Anterior cingulate cortex (tissue), 58 donors: ENCODE results near the gene LDAH.
"Not testable (repeated sequence)": the region's sequence is repeated elsewhere in the genome, so short reads cannot be mapped to it uniquely, and the experiment has no call there.

ENCODE experiments used
- DNase-seq, 58 donors: peaks; one replicate each; lab custom pipeline; 2025; lab: John Stamatoyannopoulos, UW

Gene LDAH

GRCh38 chr2:20793944-20794343, 29.0 kb downstream of the LDAH start:
- not testable (repeated sequence) for DNase-seq

GRCh38 chr2:20781656-20782265, 41.1 kb downstream of the LDAH start:
- no peak for DNase-seq

GRCh38 chr2:20771299-20771698, 51.6 kb downstream of the LDAH start:
- DNase-seq = no peak

- DNase-seq = no peak
Observed at GRCh38 chr2:20766798-20767644, 55.9 kb downstream of the LDAH start.

GRCh38 chr2:20766213-20766612, 56.7 kb downstream of the LDAH start:
- DNase-seq = no peak

- no peak for DNase-seq
Observed at GRCh38 chr2:20762945-20763683, 59.8 kb downstream of the LDAH start.

GRCh38 chr2:20759487-20759886, 63.4 kb downstream of the LDAH start:
- no peak for DNase-seq

GRCh38 chr2:20758997-20759396, 63.9 kb downstream of the LDAH start:
- DNase-seq = no peak

- no peak for DNase-seq
Observed at GRCh38 chr2:20757405-20758090, 65.4 kb downstream of the LDAH start.

GRCh38 chr2:20755132-20755800, 67.6 kb downstream of the LDAH start:
- no peak for DNase-seq

GRCh38 chr2:20752293-20752692, 70.6 kb downstream of the LDAH start:
- no peak for DNase-seq

- DNase-seq = no peak
Observed at GRCh38 chr2:20747317-20747716, 75.6 kb downstream of the LDAH start.

- no peak for DNase-seq
Observed at GRCh38 chr2:20745924-20746555, 76.9 kb downstream of the LDAH start.

GRCh38 chr2:20744366-20745335, 78.2 kb downstream of the LDAH start:
- DNase-seq = no peak

- DNase-seq = no peak
Observed at GRCh38 chr2:20738772-20739171, 84.1 kb downstream of the LDAH start.

GRCh38 chr2:20737505-20737904, 85.4 kb downstream of the LDAH start:
- no peak for DNase-seq

GRCh38 chr2:20728114-20728758, 94.7 kb downstream of the LDAH start:
- DNase-seq = no peak

- no peak for DNase-seq
Observed at GRCh38 chr2:20726913-20727312, 96.0 kb downstream of the LDAH start.
